BJ (cell line): ENCODE measurements around the gene TIPIN. TPM values are rescaled to one million over a fixed set of nuclear protein-coding genes. Genes with fewer than 3 reads are reported as not detected.
"Not testable (repeated sequence)": the region's sequence is repeated elsewhere in the genome, so short reads cannot be mapped to it uniquely, and the experiment has no call there.

ENCODE experiments used
- CTCF ChIA-PET: fragments of 350-600 bp; formaldehyde crosslinking; extraction: SDS; loops from one replicate; lab custom pipeline; 2021; ENCODE audit warnings: antibody characterized with exemption, inconsistent platforms; lab: Yijun Ruan, JAX
- POLR2A ChIA-PET: fragments of 300-600 bp; sonication (Branson Sonifier 250); formaldehyde crosslinking; extraction: SDS; loops from one replicate; lab custom pipeline; 2021; ENCODE audit warnings: antibody characterized with exemption; lab: Charles Lee
- DNase-seq: peaks from one replicate; pipeline ENCODE4 v3.0.0-alpha.2; 2011; ENCODE audit warnings: low read depth
- H3K27me3 ChIP-seq: 2 replicates; pipeline ENCODE4 v1.6.0; 2011; ENCODE audit warnings: low read length; ENCODE audit not compliant: control insufficient read depth, insufficient read depth
- H3K36me3 ChIP-seq: 2 replicates; pipeline ENCODE4 v1.5.1; 2011; ENCODE audit warnings: low read length; ENCODE audit not compliant: control insufficient read depth, insufficient read depth
- H3K4me3 ChIP-seq: 2 replicates; pipeline ENCODE4 v1.5.1; 2011; ENCODE audit warnings: low read depth, mild to moderate bottlenecking, control low read depth, low read length
- polyA plus RNA-seq: library from polyadenylated mRNA; depleted of rRNA; stranded (reverse); fragments of >200 nt; gene quantifications from 2 replicates; pipeline ENCODE4 v1.2.3, GENCODE V29; 2011
- TF ChIP-seq, protein P1 (sequence below): IDR thresholded peaks from 2 replicates; pipeline ENCODE4 v1.5.1; 2011; ENCODE audit warnings: low read depth, mild to moderate bottlenecking, control low read depth, inconsistent platforms, low read length, moderate library complexity; ENCODE audit not compliant: insufficient read depth

The TIPIN gene
- polyA plus RNA-seq, 1 experiment: 3.0 TPM

DNA sequence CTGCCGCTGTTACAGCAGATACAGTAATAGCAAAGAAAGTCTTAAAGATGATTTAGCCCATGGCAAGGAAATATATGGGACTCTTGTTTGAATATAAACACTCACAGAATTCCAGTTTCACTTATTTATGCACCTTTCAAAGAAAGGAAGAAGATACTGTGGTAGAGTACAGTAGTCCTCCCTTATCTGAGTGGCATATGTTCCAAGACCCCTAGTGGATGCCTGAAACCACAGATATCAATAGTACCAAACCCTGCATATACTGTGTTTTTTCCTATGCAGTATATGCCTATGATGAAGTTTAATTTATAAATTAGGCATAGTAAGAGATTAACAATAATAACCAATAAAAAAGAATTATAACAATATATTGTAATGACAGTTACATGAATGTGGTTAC is 38.4 kb upstream of the TIPIN start:
- H3K4me3 ChIP-seq: no peak overlapping the region
- ChIA-PET POLR2A (no interaction called here), CTCF (no interaction called here)
- TF ChIP-seq, protein P1, sequence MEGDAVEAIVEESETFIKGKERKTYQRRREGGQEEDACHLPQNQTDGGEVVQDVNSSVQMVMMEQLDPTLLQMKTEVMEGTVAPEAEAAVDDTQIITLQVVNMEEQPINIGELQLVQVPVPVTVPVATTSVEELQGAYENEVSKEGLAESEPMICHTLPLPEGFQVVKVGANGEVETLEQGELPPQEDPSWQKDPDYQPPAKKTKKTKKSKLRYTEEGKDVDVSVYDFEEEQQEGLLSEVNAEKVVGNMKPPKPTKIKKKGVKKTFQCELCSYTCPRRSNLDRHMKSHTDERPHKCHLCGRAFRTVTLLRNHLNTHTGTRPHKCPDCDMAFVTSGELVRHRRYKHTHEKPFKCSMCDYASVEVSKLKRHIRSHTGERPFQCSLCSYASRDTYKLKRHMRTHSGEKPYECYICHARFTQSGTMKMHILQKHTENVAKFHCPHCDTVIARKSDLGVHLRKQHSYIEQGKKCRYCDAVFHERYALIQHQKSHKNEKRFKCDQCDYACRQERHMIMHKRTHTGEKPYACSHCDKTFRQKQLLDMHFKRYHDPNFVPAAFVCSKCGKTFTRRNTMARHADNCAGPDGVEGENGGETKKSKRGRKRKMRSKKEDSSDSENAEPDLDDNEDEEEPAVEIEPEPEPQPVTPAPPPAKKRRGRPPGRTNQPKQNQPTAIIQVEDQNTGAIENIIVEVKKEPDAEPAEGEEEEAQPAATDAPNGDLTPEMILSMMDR: no peak
- no peak for DNase-seq
- H3K36me3 ChIP-seq: peaks cover 1% of the 10 kb centered on the region; the same call in 1 of the 2 replicates
- no peaks in the 10 kb centered on the region for H3K27me3 ChIP-seq

GRCh38 chr15:66394472-66394871 is 38.0 kb upstream of the TIPIN start:
- Histone ChIP-seq H3K4me3 (no peak overlapping the region), H3K27me3 (no peaks in the 10 kb centered on the region), H3K36me3 (peaks cover under 1% of the 10 kb centered on the region; the same call in 1 of the 2 replicates)
- CTCF ChIA-PET: no interaction called here
- no peak for DNase-seq
- POLR2A ChIA-PET: no interaction called here
- TF ChIP-seq, protein P1: no peak

DNA sequence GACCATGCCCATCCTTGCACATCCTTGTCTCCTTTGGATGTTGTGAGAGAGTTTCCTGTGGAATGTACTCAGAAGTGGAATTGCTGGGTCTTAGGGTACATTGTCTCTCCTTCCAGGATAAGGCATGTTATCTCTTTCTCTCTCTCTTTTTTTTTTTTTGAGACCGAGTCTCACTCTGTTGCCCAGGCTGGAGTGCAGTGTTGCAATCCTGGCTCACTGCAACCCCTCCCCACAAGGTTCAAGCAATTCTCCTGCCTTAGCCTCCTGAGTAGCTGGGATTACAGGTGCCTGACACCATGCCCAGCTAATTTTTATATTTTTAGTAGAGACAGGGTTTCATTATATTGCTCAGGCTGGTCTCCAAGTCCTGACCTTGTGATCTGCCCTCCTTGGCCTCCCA is 36.6 kb upstream of the TIPIN start:
- POLR2A ChIA-PET, H3K27me3 ChIP-seq, DNase-seq, H3K36me3 ChIP-seq, H3K4me3 ChIP-seq: not testable (repeated sequence)
- CTCF ChIA-PET: interaction anchor here (1.0 kb wide), 1 partner anchor 10 kb away, joined by 3 read pairs; no protein-coding TSS in a partner anchor

DNA sequence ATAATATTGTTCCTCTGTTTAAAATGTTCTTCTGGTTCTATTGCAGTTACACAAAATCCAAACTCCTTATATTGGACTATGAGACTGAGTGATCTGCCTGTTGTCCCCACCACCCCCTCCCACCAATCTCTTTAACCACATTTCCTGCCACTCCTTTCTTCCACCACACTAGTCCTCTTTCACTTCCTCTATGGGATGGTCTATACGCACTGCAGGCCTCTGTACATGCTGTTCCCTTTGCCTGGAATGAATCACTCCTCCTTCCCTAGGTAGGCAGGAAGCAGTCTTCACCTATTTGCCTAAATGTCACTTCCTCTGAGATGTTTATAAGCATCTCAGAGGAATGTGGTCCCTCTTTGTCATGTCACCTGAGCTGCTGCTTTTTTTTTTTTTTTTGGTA is 34.2 kb upstream of the TIPIN start:
- TF ChIP-seq, protein P1: no peak
- Histone ChIP-seq H3K27me3 (no peaks in the 10 kb centered on the region), H3K4me3 (no peak overlapping the region), H3K36me3 (no peaks in the 10 kb centered on the region)
- CTCF ChIA-PET: interaction anchor here (0.6 to 1.2 kb wide), 3 partner anchors 13 to 108 kb away, joined by 3 to 5 read pairs (median 3); no protein-coding TSS in a partner anchor
- no peak for DNase-seq
- POLR2A ChIA-PET: no interaction called here

DNA sequence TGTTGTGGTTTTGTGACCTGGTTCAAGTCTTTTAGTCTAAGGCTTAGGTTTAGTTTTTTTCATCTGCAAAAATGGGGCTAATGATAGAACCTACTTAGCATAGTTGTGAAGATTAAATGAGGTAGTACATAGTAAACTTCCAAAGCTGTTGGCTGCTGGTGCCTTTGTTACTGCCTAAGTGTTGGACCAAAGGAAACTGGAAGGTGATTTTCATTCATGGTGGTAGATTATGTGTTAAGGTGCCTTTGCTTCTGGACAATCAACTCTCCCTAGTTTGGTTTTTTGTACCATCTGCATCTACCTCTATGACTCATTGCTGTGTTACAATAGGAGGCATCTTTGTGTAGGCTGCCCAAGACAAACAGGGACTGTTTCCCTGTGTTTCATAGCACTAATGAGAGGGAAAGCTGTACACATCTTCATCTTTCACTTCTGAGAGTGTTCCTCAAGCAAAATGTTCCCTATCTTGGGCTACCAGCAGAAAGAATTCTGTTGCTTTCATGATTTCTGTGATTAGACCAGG is 33.4 kb upstream of the TIPIN start:
- no peak for DNase-seq
- POLR2A ChIA-PET: no interaction called here
- CTCF ChIA-PET: no interaction called here
- Histone ChIP-seq H3K36me3 (no peaks in the 10 kb centered on the region), H3K27me3 (no peaks in the 10 kb centered on the region), H3K4me3 (no peak overlapping the region)
- TF ChIP-seq, protein P1: no peak
